Measurements from ENCODE around the gene UBL4B.
"Not testable (repeated sequence)": the region's sequence is repeated elsewhere in the genome, so short reads cannot be mapped to it uniquely, and the experiment has no call there.

The UBL4B gene, protein sequence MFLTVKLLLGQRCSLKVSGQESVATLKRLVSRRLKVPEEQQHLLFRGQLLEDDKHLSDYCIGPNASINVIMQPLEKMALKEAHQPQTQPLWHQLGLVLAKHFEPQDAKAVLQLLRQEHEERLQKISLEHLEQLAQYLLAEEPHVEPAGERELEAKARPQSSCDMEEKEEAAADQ

DNA sequence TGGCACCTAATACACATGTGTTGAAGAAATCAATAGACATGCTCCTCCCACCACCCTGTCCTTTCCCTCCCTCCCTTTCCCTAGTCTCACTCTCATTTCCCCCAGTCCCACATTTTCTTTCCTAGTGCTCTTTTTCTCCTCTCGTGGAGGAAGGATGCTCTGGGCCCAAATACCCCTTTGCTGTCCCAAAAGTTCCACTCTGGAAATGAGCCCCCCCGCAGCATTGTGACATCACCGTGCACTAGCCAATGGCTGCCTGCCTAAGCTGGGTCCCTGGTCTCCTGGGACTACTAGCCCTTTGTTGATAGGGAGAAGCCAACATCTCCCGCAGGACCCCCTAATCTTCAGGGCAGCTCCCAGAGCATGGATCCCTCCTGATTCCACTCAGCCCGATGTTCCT is at the start of gene UBL4B:
UBL4B (plus strand) TSS at position 301 of the 400 bp plus-strand sequence; CDS start at position 393, 92 bp downstream.
- no peak for DNase-seq

DNA sequence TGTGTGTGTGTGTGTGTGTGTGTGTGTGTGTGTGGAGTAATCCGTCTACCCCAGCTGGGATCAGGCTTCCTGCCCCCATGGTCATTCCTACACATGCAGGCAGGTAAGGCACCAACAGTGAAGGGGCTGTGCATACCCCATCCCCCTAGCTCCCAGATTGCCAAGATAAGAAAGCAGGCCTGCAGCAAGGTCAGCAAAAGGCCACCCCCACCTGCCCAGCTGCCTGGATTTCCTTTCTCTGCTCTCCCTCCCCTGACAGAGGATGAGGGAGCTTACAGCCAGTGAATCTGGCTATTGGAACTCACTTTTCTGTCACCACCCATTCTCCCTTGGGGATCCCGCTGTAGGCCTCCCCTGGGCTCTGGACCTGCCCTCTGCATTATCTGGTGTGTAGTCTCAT is 49.6 kb upstream of the UBL4B start:
- no peak for DNase-seq

DNA sequence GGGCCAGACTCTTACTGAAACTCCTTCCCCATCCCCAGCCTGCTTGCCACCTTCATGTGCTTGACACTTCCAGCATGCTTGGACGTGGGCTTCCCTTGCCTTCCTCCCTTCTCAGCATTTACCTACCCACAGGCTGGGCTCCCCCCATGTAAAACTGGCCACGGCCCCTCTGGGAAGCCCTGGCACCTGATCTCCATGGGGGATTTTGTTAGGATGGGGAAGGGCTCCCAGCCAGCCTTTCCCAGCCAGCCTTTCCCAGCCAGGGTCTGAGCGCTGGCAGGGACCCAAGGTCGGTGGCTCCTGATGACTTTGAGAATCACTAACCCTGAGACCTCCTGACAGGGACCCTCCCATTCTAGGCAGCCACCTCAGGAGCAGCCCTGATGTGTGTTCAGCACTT is 48.5 kb upstream of the UBL4B start:
- no peak for DNase-seq

DNA sequence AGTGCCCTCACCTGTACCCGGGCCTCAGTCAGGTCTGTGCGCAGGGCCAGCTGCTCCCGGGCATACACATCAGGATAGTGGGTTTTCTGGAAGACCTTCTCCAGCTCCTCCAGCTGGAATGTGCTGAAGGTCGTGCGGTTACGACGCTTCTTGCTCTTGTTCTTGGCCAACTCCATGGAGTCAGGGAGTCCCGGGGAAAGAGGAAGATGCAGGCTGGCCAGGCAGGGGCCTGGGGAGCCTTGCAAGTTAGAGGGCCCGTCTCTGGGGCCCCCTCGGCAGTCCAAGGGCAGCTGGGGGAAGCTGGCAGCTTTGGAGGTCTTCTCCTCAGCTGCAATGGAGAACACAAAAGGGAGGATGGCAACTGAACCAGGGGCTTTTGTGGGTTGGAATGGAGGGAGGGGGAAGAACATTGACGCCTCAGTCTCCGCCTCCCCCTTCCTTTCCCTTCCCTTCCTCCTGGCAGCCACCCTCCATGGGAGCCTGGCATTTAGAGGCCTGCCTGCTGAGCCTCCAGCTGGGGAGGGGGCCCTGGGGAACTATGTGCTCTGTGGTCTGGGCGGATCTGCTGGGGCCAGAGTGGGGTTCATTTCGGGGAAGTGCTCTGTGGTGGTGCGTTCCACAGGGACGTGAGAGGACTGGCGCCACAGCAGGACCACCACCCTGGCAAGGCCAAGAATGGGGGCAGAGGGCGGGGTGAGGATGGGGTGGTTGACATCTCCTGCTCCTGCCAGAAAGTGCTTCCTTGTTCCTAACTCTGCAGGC is 47.5 kb upstream of the UBL4B start:
- no peak for DNase-seq

DNA sequence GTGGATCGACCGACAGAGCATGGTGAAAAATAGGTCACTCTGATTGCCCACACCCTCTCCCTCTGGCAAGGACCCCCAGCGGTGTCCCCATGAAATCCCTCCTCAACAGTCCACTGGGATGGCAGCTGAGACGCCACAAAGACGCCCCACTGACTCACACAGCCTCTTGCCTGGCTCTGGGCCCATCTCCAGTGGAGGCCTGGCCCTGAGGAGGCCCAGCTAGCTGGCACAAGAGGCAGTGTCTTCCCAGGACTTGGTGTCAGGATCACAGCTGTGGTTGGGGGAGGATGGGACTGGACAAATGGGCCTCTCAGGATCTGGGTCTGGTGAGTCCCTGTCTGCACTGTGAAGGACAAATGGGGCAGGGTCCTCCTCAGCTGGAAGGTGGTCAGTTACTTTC is 46.4 kb upstream of the UBL4B start:
- no peak for DNase-seq

DNA sequence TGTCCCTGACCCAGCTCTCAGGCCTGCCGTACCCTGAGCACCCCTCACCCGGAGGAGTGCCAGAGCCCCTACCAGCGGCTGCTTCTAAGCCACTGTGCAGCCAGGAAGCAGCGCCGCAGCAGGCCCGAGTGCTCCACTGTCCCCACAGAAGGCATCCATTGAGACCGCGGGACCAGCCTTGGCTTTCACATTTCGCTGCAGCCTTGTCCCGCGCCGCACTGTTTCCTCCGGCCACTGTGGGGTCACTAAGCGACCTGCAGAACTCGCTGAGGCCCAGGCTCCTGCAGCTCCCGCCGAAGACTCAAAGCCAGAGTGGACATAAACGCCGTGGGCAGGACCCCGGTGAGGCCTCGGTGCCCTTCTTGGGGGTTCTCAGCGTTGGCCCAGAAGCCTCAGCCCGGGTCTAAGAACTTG is 44.8 kb upstream of the UBL4B start:
- no peak for DNase-seq

DNA sequence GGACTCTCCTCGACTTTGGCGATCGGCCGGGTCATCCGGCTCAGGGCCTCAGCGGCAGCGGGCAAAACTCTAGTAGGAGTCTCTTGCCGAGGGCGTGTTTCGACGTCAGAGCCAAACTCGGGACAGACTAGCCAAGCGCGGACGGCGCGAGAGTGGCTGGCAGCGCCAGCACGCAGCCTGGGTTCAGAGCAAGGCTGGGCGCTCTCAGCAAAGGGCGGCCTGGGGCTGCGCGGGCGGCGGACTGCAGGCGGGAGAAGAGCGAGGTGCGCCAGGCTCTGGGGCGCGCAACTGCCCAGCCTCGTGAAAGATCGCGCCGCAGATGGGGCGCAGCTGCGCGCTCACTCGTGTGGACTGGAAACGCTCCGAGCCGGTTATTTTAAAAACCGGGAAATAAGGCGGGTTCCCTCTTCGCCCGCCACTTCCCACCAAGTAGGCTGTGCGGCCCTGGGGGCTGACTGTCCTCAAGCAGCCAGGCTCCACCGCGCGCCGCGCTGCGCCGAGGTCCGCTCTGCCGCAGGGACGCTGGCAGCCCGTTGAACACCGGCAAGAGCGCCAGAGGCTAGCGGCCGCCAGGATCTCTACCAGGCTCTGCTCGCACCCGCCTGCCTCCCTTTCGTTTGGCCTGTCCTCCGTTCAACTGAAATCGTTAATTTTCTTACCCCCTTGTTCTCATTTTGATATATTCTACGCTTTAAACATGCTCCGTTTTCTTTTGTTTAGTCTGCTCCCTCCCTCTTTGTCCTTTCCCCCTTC is 44.2 kb upstream of the UBL4B start:
- no peak for DNase-seq

DNA sequence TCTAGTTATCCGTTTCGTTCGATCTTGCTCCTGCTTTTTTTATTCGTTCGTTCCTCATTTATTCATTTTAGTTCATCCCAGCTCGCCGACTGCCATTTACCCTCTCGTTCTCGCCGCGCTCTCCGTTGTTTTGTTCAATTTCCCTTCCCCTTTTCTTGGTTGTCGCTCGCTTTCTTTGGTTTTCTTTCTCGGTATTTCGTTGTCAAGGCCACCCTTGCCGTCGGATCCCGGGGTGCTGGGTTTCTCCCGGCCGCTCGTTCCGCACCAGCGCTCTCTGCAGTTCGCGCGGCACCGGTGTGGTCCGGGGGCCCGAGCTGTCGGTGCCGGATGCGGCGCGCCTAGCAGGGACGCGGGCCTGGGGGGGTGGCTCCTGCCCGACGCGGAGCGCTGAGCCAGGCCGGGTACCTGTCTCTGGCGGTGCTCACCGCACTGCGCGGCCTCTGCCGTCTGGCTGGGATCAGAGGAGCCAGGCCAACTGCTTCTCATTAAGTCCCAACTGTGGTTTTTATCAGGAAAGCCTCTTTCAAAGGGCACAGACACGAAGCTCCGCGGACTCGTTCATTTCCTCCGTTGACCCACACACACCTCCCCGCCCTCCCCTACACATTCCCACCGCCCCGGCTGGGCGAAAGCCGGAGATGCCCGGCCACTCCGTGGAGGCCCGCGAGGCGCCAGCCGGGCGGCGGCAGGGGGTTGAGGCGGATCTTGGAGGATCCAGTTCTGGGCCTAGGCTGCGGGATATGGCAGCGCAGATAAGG is 43.4 kb upstream of the UBL4B start:
- no peak for DNase-seq

DNA sequence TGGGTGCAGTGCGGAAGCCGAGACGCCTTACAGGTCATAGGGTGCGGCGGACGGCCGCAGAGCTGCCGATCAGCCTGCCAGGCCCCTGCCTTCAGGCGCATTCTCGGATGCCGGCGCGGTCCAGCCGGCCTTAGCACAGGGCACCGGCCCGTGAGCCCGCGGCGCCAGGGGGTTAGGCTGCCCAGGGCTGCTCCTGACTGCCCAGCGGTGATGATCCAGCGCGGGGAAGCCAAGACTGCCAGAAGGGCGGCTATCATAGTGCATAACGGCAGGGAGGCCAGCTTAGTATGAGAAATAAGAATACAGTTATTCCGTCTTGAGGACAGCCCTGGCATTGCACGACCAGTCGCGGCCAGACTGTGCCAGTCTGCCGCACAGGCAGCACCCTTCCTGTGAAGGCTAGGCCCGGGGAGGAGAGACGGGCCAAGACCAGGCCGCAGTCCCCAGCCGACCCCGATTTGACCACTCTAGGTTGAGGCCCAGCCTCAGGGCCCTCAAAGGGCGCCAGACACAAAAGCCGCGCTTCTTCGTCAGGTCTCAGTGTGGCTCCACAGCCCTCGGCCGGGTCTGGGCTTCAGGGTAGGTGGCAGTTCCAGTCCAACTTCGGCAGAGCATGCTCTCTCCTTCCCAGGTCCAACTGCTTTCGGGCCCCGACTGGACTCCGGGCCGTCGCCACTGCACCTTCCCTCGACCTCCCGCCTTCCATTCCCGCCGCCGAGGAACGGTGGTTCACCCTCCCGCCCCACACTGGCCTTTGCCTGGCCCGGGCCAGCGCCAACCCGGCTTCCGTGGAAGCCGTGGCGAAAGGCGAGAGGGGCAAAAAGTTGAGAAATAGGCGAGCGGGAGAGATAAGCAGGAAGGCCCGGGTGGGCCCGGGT is 42.6 kb upstream of the UBL4B start:
- DNase-seq = no peak

DNA sequence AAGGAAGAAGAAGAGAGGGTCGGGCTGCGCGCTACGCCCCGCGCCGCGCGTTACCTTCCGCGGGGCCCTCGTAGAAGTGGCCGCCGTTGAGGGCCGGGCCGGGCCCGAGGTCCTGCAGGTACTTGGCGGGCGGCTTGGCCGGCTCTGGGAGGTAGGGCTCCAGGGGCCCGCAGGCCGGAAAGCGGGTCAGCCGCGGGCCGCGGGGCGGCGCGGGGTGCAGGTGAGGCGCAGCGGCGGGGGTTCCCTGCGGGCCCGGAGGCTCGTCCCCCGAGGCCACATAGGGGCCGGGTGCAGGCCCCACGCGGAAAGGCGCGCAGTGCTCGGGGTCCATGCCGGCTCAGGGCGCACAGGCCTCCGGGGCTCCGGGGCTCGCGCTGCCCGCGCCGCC is 42.0 kb upstream of the UBL4B start:
- DNase-seq = no peak

DNA sequence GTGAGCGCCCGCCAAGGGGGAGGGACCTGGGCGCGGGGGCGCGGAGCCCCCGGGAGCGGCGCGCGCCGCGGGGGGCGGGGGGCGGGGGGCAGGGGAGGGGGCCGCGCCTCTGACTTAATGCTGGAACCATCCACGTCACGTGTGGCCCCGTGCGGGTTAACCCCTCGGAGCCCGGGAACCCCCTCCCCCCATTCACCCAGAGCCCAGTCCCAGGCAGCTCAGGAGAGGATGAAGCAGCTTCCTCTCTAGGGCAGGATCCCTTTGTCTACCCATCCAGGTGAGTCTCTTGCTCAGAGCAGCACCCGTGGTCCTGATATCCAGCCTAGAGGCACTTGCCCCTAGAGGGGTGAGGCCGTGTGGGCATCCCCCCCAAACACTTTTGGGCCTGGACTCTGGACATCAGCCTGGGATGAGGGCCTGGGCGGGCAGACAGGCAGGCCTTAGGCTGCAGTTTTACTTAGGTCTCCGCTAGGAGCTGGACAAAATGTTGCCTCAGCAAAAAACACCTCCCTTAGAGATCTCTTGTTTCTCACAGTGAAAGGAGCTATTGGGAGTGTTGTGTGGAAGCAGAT is 41.5 kb upstream of the UBL4B start, which contains the start of gene ALX3:
ALX3 (minus strand) TSS at position 2 of the 572 bp plus-strand sequence. CDS start 60 bp downstream, outside the sequence.
- DNase-seq = no peak

DNA sequence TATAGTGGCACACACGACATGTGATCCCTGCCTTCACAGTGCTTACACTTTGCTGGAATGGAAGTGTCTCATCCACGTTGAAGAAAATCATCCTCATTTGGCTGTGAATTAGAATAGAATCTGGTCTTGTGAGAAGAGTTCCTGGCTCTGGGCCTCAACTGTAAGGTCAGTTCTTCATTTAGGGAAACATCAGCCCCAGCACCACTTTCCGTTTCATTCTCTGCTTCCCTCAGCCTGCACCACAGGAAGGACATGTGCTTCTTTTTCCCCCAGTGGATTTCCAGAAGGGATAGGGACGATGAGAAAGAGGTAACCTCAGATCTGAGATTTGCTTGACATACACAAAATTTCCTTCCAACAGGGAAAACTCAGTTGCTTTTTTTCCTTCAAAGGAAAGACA is 38.1 kb upstream of the UBL4B start:
- DNase-seq = no peak

DNA sequence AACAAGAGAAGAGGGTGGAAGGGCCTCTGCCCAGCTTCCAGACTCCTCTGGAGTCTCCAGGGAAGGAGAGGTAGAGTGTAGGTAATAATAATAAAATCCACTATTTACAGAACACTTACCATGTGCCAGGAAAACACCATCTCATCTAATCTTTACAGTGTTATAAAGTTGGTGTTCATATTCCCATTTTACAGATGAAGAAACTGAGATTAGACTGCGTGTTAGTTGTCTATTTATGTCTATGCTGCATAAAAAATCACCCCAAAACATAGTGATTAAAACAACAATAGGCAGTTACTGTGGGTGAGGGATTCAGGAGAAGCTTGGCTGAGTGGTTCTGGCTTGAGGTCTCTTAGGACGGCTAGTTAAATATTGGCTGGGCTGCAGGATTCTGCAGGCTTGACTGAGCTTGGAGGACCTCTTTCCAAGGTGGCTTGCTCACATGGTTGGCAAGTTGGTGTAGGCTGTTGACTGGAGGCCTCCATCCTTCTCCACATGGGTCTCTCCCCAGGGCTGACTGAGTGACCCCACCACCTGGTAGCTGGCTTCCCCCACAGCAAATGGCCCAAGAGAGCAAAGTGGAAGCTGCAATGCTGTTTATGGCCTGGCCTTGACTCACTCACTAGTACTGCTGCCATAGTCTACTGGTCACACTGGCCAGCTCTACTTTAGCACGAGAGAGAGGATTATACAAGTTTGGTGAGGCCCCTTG is 35.3 kb upstream of the UBL4B start:
- DNase-seq = no peak

DNA sequence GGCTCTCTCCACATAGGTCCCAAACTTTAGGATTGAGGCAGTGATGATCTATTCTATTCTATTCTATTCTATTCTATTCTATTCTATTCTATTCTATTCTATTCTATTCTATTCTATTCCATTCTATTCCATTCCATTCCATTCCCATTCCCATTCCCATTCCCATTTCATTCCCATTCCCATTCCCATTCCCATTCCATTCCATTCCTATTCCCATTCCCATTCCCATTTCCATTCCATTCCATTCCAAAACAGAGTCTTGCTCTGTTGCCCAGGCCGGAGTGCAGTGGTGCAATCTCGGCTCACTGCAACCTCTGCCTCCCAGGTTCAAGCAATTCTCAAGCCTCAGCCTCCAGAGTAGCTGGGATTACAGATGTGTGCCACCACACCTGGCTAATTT is 32.2 kb upstream of the UBL4B start:
- not testable (repeated sequence) for DNase-seq

DNA sequence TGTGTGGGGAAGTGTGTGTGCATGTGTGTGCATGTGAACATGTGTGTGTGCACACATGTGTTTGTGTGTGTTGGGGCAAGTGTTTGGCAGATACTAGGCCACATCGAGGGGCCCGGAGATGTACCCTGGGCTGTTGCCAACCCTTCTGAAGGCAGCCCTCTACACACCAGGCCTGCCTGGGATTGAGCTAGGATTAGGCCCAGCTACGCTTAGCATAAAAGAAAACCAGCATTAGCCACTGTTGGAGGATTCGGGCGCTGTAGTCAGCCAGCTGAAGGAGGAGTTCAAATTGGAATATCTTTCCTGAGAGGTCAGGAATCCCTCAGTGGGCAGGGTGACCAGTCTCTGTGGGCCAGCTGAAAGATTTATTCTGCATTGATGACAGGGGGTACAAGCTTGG is 31.2 kb upstream of the UBL4B start:
- DNase-seq = no peak

DNA sequence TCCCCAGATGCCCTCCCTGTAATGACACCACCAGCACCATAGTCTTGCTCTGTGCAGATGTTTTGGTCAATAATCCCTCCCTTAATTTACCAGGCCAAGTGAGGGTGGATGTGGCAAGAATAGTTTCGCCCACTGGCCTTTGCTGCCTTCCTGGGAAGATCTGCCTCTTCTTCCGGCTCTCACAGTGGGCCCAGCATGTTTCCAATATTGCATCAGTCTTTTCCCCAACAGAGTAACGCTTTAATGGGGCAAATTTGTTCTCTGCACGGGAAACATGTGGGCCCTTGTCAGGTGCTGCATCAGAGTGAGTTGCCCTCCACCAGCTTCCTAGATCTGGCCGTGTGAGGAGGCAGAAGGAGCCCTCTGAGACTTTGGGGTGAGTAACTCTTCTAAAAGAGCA is 29.8 kb upstream of the UBL4B start:
- no peak for DNase-seq

DNA sequence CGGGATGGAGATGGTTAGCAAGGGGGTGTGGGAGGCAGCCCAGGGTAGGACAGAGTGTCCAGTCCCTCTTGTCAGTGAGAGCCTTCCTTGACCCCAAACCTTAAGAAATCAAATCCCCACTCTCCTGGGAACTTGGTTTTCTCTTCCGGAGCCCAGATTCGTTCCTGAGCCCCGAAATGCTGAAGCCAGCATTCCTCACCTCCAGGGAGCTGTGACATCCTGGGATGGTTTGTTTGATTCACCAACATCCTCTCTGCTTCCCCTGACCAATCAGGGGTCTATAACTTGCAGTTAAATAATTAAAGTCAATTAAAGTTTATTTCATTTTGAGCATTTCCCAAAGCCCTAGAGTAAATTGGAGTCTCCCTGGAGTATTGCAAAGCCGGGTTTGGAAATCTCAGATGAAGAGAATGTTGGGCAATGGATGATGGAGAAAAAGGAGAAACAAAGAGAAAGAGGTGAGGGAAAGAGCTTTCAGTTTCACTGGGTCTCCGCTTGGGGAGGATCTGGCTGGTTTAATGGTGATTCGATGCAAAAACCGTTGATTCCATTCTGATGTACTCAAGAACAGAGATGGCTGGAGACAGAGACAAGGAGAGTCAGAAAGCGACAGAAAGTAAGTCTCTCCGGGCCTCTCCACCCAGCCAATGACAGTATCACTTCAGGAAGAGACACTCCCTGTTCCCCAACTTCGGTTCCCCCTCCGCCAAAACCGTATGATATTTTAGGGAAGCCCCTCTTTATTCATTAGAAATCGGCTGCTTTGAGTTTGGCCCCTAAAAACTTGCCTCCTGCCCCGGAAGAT is 29.0 kb upstream of the UBL4B start:
- no peak for DNase-seq

DNA sequence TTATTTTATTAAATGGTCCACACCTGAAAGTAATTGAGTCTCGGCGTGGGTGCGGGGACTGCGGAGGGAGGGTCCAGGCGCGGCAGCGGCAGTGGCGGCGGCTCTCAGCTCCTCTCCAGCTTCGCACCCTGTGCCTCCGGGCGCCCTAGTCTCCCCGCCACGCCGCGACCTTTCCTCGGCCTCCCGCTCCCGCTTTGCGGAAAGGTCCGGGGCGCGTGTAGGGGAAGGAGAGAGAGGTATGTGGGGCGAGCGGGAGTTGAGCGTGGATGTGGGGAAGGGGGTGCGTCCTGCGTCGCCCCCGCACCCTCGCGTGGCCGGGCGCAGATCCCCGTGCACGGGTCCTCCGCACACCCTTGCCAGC is 28.4 kb upstream of the UBL4B start:
- DNase-seq = no peak

DNA sequence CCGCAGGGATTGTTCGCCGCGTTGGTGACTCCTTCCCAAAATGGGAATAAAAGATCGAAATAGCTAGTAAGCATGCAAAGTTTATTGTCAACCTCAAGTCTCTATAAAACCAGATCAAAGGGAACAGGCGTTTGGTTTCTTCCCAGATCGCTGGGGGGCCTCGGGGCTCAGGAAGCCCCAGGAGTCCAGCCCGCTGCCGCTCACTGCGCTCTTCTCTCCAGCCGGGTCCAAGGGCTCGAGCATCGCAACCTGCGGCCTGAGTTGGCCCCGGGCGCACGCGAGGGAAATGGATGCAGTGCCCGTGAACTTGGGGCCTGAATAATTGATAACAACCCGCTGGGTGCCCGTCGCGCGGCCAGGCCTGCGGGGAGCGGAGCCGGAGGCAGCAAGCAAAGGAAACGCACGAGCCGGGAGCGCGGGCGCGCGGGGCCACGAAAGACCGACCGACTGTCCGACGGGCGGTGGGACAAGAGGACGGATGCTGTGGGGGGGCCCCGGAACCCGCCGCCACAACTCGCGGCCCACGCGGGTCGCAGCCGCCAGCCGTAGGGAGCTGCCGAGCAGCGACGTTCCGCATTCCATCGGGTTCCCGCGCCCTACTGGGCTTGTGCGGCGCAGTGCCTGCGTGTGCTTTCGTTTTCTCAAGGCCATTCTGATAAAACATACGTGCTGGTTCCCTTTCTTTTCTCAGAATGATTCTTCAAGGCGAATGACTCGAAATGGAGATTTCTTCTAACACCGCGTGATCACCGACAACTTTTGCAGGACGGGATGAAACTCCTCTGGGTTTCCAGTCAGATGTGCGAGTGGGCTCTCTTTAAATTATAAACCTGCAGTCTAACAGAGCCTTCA is 27.8 kb upstream of the UBL4B start:
- no peak for DNase-seq

Measured in NCI-H226 (cell line).